OCI-LY7 (cell line): ENCODE measurements around the gene CLSTN1. TPM values are rescaled to one million over a fixed set of nuclear protein-coding genes. Genes with fewer than 3 reads are reported as not detected.

ENCODE experiments used
- BruUV-seq: library from RNA; stranded (reverse); fragments of 400-500 nt; replicated peaks from 2 replicates; lab custom pipeline; 2021; lab: Mats Ljungman, UMichigan
- CTCF ChIA-PET: fragments of 300-600 bp; sonication (Branson Sonifier 250); formaldehyde crosslinking; loops from one replicate; lab custom pipeline; 2022; ENCODE audit warnings: antibody characterized with exemption; ENCODE audit not compliant: unreplicated experiment; lab: Charles Lee
- POLR2A ChIA-PET: fragments of 300-600 bp; sonication (Branson Sonifier 250); formaldehyde crosslinking; loops from one replicate; lab custom pipeline; 2022; ENCODE audit warnings: antibody characterized with exemption; lab: Charles Lee
- DNase-seq: peaks from one replicate; pipeline ENCODE4 v3.0.0-alpha.2; 2015; ENCODE audit warnings: low spot score
- H2AFZ ChIP-seq: fragments of 200-600 bp; sonication (generic), shearing (Covaris generic); 2 replicates; pipeline ENCODE4 v1.6.1; 2014; ENCODE audit warnings: mild to moderate bottlenecking, antibody characterized with exemption, low read length, moderate library complexity
- H3K27ac ChIP-seq: fragments of 200-600 bp; sonication (generic); 2 replicates; pipeline ENCODE4 v1.5.1; 2014; ENCODE audit warnings: mixed run types, low read depth, mild to moderate bottlenecking, moderate library complexity, low read length, inconsistent platforms; ENCODE audit not compliant: poor library complexity, severe bottlenecking
- H3K36me3 ChIP-seq: fragments of 200-600 bp; sonication (generic); 2 replicates; pipeline ENCODE4 v1.6.1; 2014; ENCODE audit warnings: mild to moderate bottlenecking, antibody characterized with exemption, low read length, moderate library complexity, mixed read lengths; ENCODE audit not compliant: insufficient read depth
- H3K4me1 ChIP-seq: fragments of 200-600 bp; sonication (generic); 2 replicates; pipeline ENCODE4 v1.5.1; 2014; ENCODE audit warnings: mild to moderate bottlenecking, low read length; ENCODE audit not compliant: insufficient read depth, poor library complexity, severe bottlenecking
- H3K4me2 ChIP-seq: fragments of 200-600 bp; sonication (generic); 2 replicates; pipeline ENCODE4 v1.6.1; 2014; ENCODE audit warnings: mild to moderate bottlenecking, low read length
- H3K4me3 ChIP-seq: fragments of 200-600 bp; sonication (generic); 2 replicates; pipeline ENCODE4 v1.5.1; 2014; ENCODE audit warnings: mild to moderate bottlenecking, low read depth, low read length; ENCODE audit not compliant: poor library complexity, severe bottlenecking
- H3K79me2 ChIP-seq: fragments of 200-600 bp; sonication (generic); 2 replicates; pipeline ENCODE4 v1.6.1; 2016; ENCODE audit warnings: low read depth, mild to moderate bottlenecking, low read length, moderate library complexity, mixed read lengths; ENCODE audit not compliant: insufficient read depth
- H3K9me2 ChIP-seq: fragments of 200-600 bp; sonication (generic); 2 replicates; pipeline ENCODE4 v1.6.1; 2016; ENCODE audit warnings: mild to moderate bottlenecking, low read length, mixed read lengths; ENCODE audit not compliant: insufficient read depth
- H3K9me3 ChIP-seq: fragments of 200-600 bp; sonication (generic); 2 replicates; pipeline ENCODE4 v1.6.1; 2014; ENCODE audit warnings: mild to moderate bottlenecking, mixed run types, low read length, mixed read lengths
- H4K20me1 ChIP-seq: fragments of 200-600 bp; sonication (generic); 2 replicates; pipeline ENCODE4 v1.6.1; 2014; ENCODE audit warnings: mild to moderate bottlenecking, antibody characterized with exemption, low read length, moderate library complexity, mixed read lengths; ENCODE audit not compliant: insufficient read depth
- EZH2phosphoT487 ChIP-seq: fragments of 200-600 bp; sonication (generic); IDR thresholded peaks from 2 replicates; pipeline ENCODE4 v1.6.1; 2018; ENCODE audit warnings: low read depth, borderline replicate concordance, mild to moderate bottlenecking, mixed run types, antibody characterized with exemption, low read length, moderate library complexity, mixed read lengths
- intact Hi-C: fragments of 100-400 bp; cut with micrococcal nuclease; formaldehyde crosslinking; loops from one replicate; pipeline ENCODE4 v1.10.0; 2022; ENCODE audit not compliant: unreplicated experiment
- total RNA-seq, 2 experiments: library from RNA; depleted of rRNA in 1 of 2; stranded (reverse); fragments of >200 nt in 1 of 2; shearing (Covaris generic) in 1 of 2; gene quantifications; 2 replicates each; pipeline ENCODE4 v1.2.3, GENCODE V29; 2014 to 2022
- TF ChIP-seq, protein P1 (sequence below): fragments of 200-600 bp; sonication (generic); conservative IDR thresholded peaks from 2 replicates; pipeline ENCODE4 v1.5.1; 2014; ENCODE audit warnings: mild to moderate bottlenecking, antibody characterized with exemption, low read length, moderate library complexity, mixed read lengths

Gene CLSTN1
- total RNA-seq, 2 experiments from 2014 or later = 58.6 to 124 TPM

DNA sequence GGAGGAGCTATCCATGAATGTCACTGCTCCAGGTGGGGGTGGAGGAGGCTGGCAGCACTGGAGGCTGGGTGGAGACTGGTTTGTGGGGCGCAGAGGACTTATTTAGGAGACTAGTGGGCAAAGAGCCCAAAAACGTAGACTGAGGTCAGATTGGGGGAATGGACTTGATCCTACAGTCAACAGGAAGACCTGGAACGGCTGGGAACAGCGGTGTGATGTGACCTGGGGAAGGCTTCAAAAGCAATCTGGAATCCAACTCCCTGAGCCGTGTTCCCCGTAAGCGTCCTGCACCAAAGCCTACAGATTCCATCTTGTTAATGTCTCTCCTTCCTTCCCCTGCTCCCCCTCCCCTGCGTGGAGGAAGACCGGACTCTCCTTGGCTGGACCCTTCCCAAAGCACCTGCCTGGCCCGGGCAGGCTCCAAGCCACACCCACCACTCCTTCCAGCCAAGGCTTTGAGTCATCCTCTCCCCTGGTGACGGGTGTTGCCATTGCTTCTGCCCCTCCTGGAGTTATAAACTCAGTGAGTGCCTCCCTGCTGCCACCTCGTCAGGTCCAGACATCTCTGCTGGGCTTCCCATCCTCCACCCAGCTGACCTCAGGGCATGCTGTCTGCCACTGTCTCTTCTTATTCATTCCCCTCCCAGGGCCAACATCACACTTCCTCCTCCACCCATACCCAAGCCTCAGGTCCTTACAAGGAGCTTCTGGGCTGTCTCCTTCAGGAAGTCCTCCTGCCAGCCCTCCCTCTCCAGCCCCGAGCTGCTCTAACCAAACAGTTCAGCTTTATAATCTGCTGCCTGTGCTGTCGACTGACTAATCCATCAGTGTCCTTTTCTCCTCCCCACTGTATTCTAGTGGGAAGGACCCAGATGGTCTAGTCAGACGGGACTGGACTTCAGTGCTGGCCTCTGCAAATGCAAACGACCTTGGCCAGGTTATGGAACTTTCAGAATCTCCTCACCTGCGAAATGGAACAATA lies 1.6 kb upstream of the CLSTN1 start:
- H3K4me1 ChIP-seq = peaks cover 33% of the 10 kb centered on the region
- no peak for TF ChIP-seq EZH2phosphoT487
- TF ChIP-seq, protein P1, sequence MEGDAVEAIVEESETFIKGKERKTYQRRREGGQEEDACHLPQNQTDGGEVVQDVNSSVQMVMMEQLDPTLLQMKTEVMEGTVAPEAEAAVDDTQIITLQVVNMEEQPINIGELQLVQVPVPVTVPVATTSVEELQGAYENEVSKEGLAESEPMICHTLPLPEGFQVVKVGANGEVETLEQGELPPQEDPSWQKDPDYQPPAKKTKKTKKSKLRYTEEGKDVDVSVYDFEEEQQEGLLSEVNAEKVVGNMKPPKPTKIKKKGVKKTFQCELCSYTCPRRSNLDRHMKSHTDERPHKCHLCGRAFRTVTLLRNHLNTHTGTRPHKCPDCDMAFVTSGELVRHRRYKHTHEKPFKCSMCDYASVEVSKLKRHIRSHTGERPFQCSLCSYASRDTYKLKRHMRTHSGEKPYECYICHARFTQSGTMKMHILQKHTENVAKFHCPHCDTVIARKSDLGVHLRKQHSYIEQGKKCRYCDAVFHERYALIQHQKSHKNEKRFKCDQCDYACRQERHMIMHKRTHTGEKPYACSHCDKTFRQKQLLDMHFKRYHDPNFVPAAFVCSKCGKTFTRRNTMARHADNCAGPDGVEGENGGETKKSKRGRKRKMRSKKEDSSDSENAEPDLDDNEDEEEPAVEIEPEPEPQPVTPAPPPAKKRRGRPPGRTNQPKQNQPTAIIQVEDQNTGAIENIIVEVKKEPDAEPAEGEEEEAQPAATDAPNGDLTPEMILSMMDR = no peak
- H3K27ac ChIP-seq = no peak overlapping the region
- DNase-seq = no peak
- ChIA-PET POLR2A (interaction anchor here (0.6 to 1.0 kb wide), 6 partner anchors 20 to 43 kb away, joined by 3 to 6 read pairs (median 4); no protein-coding TSS in a partner anchor), CTCF (interaction anchor here (0.9 to 1.3 kb wide), 2 partner anchors 10 to 25 kb away, joined by 3 to 4 read pairs; no protein-coding TSS in a partner anchor)
- intact Hi-C loops = no loop called here
- H4K20me1 ChIP-seq = peaks cover 19% of the 10 kb centered on the region
- no TSS peak for BruUV-seq
- peak overlapping the region; percentile 54; the same call in 1 of the 2 replicates for H3K4me2 ChIP-seq
- H3K4me3 ChIP-seq = no peak overlapping the region
- H3K9me3 ChIP-seq = no peaks in the 10 kb centered on the region
- H3K79me2 ChIP-seq = peaks cover 28% of the 10 kb centered on the region
- H3K9me2 ChIP-seq = no peaks in the 10 kb centered on the region
- no peaks in the 10 kb centered on the region for H3K36me3 ChIP-seq
- H2AFZ ChIP-seq = peak overlapping the region; percentile 45; the same call in 1 of the 2 replicates

DNA sequence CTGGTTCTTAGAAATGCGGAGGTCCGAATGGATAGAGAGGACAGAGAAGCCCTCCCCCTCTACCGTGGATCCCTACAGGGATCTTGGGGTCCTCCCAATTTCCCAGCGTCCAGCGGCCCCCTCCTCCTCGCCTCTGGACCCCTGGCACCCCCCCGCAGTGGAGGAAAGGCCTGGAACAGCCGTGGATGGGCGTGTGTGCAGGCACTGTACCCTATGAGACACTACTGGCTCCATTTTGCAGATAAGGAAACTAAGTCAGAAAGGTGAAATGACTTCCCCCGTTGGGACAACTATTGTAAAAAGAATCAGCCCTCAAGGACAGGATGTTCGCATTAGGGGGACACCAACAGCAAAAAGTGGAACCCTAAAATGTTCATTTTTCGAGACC lies 931 bp upstream of the CLSTN1 start:
- H3K27ac ChIP-seq = no peak overlapping the region
- H2AFZ ChIP-seq = 0 out of 2 replicates have a peak overlapping the region, but pooled peaks have one; percentile 52
- no peaks in the 10 kb centered on the region for H3K9me3 ChIP-seq
- ChIA-PET POLR2A (no interaction called here), CTCF (no interaction called here)
- no peaks in the 10 kb centered on the region for H3K36me3 ChIP-seq
- no peak overlapping the region for H3K4me3 ChIP-seq
- peaks cover 19% of the 10 kb centered on the region for H4K20me1 ChIP-seq
- no peaks in the 10 kb centered on the region for H3K9me2 ChIP-seq
- H3K79me2 ChIP-seq = peaks cover 35% of the 10 kb centered on the region
- BruUV-seq = no TSS peak
- intact Hi-C loops = no loop called here
- no peak for DNase-seq
- peak overlapping the region; percentile 54; the same call in 1 of the 2 replicates for H3K4me2 ChIP-seq
- no peak for TF ChIP-seq EZH2phosphoT487
- TF ChIP-seq, protein P1 = no peak
- H3K4me1 ChIP-seq = peaks cover 40% of the 10 kb centered on the region

DNA sequence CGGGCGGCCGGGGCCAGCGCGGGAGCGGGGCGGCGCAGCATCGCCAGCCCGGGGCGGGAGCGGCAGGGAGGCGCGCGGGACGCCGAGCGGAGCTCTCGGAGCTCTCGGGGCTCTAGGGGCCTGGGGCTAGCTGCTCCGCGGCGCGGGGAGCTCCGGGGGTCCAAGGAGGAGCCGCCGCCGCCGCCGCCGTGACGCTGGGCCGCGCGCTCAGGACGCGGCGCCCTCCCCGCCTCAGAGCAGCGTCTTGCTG lies 147 bp downstream of the CLSTN1 start:
- Histone ChIP-seq H2AFZ (no peak overlapping the region), H3K4me1 (peaks cover 49% of the 10 kb centered on the region), H3K27ac (no peak overlapping the region), H3K36me3 (peaks cover 7% of the 10 kb centered on the region), H3K4me3 (peak overlapping the region; percentile 98), H3K9me2 (no peaks in the 10 kb centered on the region), H3K4me2 (peak overlapping the region; percentile 95; the same call in 1 of the 2 replicates), H4K20me1 (peaks cover 19% of the 10 kb centered on the region), H3K9me3 (no peaks in the 10 kb centered on the region), H3K79me2 (peaks cover 45% of the 10 kb centered on the region)
- CTCF ChIA-PET = no interaction called here
- no TSS peak for BruUV-seq
- POLR2A ChIA-PET = no interaction called here
- no peak for TF ChIP-seq EZH2phosphoT487
- TF ChIP-seq, protein P1 = no peak
- DNase-seq = no peak
- intact Hi-C loops = loop anchor here (1.0 to 2.0 kb wide), 3 partner anchors 27 to 235 kb away; partner anchors contain the start of gene TMEM201
